ENCODE data around the gene P2RY6. TPM values are rescaled to one million over a fixed set of nuclear protein-coding genes. Genes with fewer than 3 reads are reported as not detected.

Gene P2RY6
- total and polyA plus RNA-seq, 2 donors from 2014 or later, result 6.7 to 17.9 TPM

DNA sequence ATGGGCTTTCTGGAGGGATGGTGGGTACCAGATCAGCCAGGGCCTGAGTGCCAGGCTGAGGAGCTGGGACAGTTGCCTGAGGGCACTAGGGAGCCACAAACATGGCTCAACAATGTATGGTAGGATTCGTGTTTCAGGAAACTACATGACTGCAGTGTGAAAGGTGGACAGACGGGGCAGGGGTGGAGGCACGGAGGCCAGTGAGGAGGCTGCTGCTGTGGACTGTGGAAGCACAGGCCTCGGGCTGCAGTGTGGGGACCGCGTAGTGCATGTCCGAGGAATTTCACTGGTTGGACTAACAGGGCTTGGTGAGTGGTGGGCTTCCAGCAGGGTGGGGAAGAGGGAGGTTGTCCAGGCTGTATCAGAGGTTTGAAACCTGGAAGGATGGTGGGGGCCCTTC lies 46.3 kb upstream of the P2RY6 start:
- DNase-seq (peak in 2 of 5 donors; percentile 17 to 43), FAIRE-seq (no peak)
- no peaks in the 10 kb centered on the region for H3K36me3 ChIP-seq (ENCODE audit: control insufficient read depth in 2 of 3, insufficient read depth in 3 of 3, low read length in 3 of 3)
- H3K27me3 ChIP-seq (ENCODE audit: control insufficient read depth, insufficient read depth, low read length), result no peaks in the 10 kb centered on the region
- H3K27ac ChIP-seq (ENCODE audit: low read depth in 2 of 2, low read length in 2 of 2), result no peak overlapping the region
- H3K4me3 ChIP-seq (ENCODE audit: low read length in 3 of 3), result no peak overlapping the region
- H3K9ac ChIP-seq (ENCODE audit: low read length in 3 of 3), result no peak overlapping the region
- no peaks in the 10 kb centered on the region for H3K9me3 ChIP-seq (ENCODE audit: control insufficient read depth in 2 of 3, insufficient read depth in 1 of 3, low read length in 3 of 3)
- no peaks in the 10 kb centered on the region for H3K4me1 ChIP-seq (ENCODE audit: control insufficient read depth in 2 of 3, insufficient read depth in 2 of 3, low read depth in 1 of 3, low read length in 3 of 3)
- TF ChIP-seq, protein P1, sequence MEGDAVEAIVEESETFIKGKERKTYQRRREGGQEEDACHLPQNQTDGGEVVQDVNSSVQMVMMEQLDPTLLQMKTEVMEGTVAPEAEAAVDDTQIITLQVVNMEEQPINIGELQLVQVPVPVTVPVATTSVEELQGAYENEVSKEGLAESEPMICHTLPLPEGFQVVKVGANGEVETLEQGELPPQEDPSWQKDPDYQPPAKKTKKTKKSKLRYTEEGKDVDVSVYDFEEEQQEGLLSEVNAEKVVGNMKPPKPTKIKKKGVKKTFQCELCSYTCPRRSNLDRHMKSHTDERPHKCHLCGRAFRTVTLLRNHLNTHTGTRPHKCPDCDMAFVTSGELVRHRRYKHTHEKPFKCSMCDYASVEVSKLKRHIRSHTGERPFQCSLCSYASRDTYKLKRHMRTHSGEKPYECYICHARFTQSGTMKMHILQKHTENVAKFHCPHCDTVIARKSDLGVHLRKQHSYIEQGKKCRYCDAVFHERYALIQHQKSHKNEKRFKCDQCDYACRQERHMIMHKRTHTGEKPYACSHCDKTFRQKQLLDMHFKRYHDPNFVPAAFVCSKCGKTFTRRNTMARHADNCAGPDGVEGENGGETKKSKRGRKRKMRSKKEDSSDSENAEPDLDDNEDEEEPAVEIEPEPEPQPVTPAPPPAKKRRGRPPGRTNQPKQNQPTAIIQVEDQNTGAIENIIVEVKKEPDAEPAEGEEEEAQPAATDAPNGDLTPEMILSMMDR (IDR thresholded peaks at IDR 0.05; ENCODE audit: borderline replicate concordance, extremely low read depth, insufficient read depth), result no peak
- intact Hi-C loops (cut with DNase I), result no loop called here

DNA sequence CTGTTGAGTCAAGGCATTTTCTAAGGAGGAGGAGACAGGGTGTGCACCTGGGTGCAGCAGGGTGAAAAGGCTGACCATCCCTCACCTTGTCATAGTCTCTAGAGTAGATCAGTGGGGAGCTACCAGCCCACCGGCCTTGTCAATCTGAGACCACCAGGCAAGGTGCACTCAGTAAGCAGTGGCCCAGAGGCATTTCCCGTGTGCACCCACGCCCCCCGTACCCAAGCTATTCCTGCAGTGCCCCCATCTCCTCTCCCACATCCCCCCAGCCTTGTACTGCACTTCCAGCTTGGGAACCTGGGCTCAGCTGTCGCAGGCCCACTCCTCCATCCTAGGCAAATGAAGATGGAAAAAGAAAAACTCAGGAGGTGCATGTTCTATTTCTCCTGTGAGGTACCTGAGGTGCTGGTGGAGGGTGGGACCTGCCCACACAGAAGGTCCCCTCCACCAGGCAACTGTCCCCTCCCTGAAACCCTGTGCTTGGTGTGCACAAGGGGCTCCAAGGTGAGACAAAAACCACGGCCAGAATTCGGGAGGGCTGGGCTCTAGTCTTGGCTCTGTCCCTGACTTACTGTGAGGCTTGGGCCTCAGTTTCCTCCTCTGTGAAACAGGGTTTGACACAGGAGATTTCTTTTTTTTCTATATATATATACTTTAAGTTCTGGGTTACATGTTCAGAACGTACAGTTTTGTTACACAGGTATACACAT lies 45.7 kb upstream of the P2RY6 start:
- no peak overlapping the region for H3K9ac ChIP-seq (ENCODE audit: low read length in 3 of 3)
- TF ChIP-seq, protein P1 (IDR thresholded peaks at IDR 0.05; ENCODE audit: borderline replicate concordance, extremely low read depth, insufficient read depth), result no peak
- peak in 2 of 5 donors; percentile 23 to 34 for DNase-seq
- FAIRE-seq, result no peak
- intact Hi-C loops (cut with DNase I), result no loop called here
- no peak overlapping the region for H3K27ac ChIP-seq (ENCODE audit: low read depth in 2 of 2, low read length in 2 of 2)
- no peaks in the 10 kb centered on the region for H3K9me3 ChIP-seq (ENCODE audit: control insufficient read depth in 2 of 3, insufficient read depth in 1 of 3, low read length in 3 of 3)
- no peak overlapping the region for H3K4me3 ChIP-seq (ENCODE audit: low read length in 3 of 3)
- H3K36me3 ChIP-seq (ENCODE audit: control insufficient read depth in 2 of 3, insufficient read depth in 3 of 3, low read length in 3 of 3), result no peaks in the 10 kb centered on the region
- H3K4me1 ChIP-seq (ENCODE audit: control insufficient read depth in 2 of 3, insufficient read depth in 2 of 3, low read depth in 1 of 3, low read length in 3 of 3), result no peaks in the 10 kb centered on the region
- no peaks in the 10 kb centered on the region for H3K27me3 ChIP-seq (ENCODE audit: control insufficient read depth, insufficient read depth, low read length)

DNA sequence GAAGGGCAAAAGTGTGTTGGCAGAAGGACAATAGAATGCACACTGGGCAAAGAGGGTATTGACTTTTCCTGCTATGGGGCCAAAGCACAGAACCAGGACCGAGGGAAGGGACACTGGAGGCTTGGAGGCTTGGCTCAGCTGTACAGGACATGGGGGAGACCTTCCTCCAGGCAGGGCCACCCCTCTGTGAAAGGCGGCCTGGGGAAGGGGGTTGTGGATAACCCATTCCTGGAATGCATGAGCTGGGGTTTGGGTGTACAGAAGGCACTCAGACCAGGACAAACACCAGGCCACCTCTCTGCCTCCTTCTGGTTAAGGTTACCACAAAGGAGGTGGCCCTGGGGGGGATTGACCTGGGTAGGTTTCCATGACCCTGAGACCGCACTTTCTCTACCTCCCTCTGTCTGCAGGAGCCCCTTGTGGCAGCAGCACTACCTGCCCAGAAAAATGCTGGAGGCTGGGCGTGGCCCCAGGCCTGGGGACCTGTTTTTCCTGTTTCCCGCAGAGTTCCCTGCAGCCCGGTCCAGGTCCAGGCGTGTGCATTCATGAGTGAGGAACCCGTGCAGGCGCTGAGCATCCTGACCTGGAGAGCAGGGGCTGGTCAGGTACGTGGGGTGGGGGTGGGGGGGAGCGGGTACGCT lies 44.4 kb upstream of the P2RY6 start:
- H3K4me3 ChIP-seq (ENCODE audit: low read length in 3 of 3), result no peak overlapping the region
- H3K36me3 ChIP-seq (ENCODE audit: control insufficient read depth in 2 of 3, insufficient read depth in 3 of 3, low read length in 3 of 3), result no peaks in the 10 kb centered on the region
- intact Hi-C loops (cut with DNase I), result no loop called here
- no peaks in the 10 kb centered on the region for H3K9me3 ChIP-seq (ENCODE audit: control insufficient read depth in 2 of 3, insufficient read depth in 1 of 3, low read length in 3 of 3)
- H3K4me1 ChIP-seq (ENCODE audit: control insufficient read depth in 2 of 3, insufficient read depth in 2 of 3, low read depth in 1 of 3, low read length in 3 of 3), result no peaks in the 10 kb centered on the region
- H3K27me3 ChIP-seq (ENCODE audit: control insufficient read depth, insufficient read depth, low read length), result no peaks in the 10 kb centered on the region
- TF ChIP-seq, protein P1 (IDR thresholded peaks at IDR 0.05; ENCODE audit: borderline replicate concordance, extremely low read depth, insufficient read depth), result no peak
- DNase-seq (peak; percentile 84 to 93 (median 87)), FAIRE-seq (no peak)
- H3K27ac ChIP-seq (ENCODE audit: low read depth in 2 of 2, low read length in 2 of 2), result no peak overlapping the region
- H3K9ac ChIP-seq (ENCODE audit: low read length in 3 of 3), result no peak overlapping the region

All from kidney (tissue), 14 donors.